HFFc6 (cell line): ENCODE results near the gene UQCC5. TPM values are rescaled to one million over a fixed set of nuclear protein-coding genes. Genes with fewer than 3 reads are reported as not detected.

ENCODE experiments used
- DNase-seq: peaks from one replicate; pipeline ENCODE4 v3.0.0-alpha.2; 2018
- H3K27ac Mint-ChIP-seq: 2 replicates; pipeline ENCODE4 v1.8.0; 2020; ENCODE audit warnings: mild to moderate bottlenecking, mixed read lengths
- H3K27me3 Mint-ChIP-seq: 2 replicates; pipeline ENCODE4 v1.8.0; 2021; ENCODE audit warnings: mild to moderate bottlenecking, moderate library complexity, mixed read lengths; ENCODE audit not compliant: insufficient read depth
- H3K36me3 Mint-ChIP-seq: 2 replicates; pipeline ENCODE4 v1.8.0; 2021; ENCODE audit warnings: low read depth, mixed read lengths
- H3K4me1 Mint-ChIP-seq: 2 replicates; pipeline ENCODE4 v1.8.0; 2020; ENCODE audit warnings: low read depth, mixed read lengths
- H3K4me3 Mint-ChIP-seq: 2 replicates; pipeline ENCODE4 v1.8.0; 2020; ENCODE audit warnings: mild to moderate bottlenecking, moderate library complexity, mixed read lengths
- H3K9me3 Mint-ChIP-seq: 2 replicates; pipeline ENCODE4 v1.8.0; 2020; ENCODE audit warnings: mild to moderate bottlenecking, mixed read lengths
- CTCF ChIP-seq: fragments of 200-600 bp; sonication (generic); IDR thresholded peaks from 2 replicates; pipeline ENCODE4 v1.5.0; 2021; ENCODE audit warnings: antibody characterized with exemption, mild to moderate bottlenecking
- total RNA-seq, 6 experiments: library from RNA; stranded (reverse); fragmentation: NEBNext Ultra II Directional; extraction: Animal tissue kit (Norgen Biotek cat#: 25700); gene quantifications; 2 replicates in 1 of 6; 3 replicates in 5 of 6; pipeline ENCODE4 v1.2.3, GENCODE V29; 2021

The UQCC5 gene
- total RNA-seq, 6 experiments from 2014 or later, result 22.2 to 38.4 (median 28.3) TPM

- Mint-ChIP-seq H3K9me3 (no peaks in the 10 kb centered on the region), H3K27me3 (no peaks in the 10 kb centered on the region; the same call in 1 of the 2 replicates), H3K36me3 (peaks cover 18% of the 10 kb centered on the region), H3K4me1 (peaks cover 29% of the 10 kb centered on the region), H3K4me3 (no peak overlapping the region), H3K27ac (0 out of 2 replicates have a peak overlapping the region, but pooled peaks have one; percentile 38)
- TF ChIP-seq CTCF, result no peak
- no peak for DNase-seq
Observed at GRCh38 chr3:52554026-52554755, 17.8 kb downstream of the UQCC5 start.

GRCh38 chr3:52555056-52555455, 18.7 kb downstream of the UQCC5 start:
- H3K27me3 Mint-ChIP-seq, result no peaks in the 10 kb centered on the region; the same call in 1 of the 2 replicates
- TF ChIP-seq CTCF, result no peak
- DNase-seq, result no peak
- no peaks in the 10 kb centered on the region for H3K9me3 Mint-ChIP-seq
- no peak overlapping the region for H3K4me3 Mint-ChIP-seq
- H3K27ac Mint-ChIP-seq, result peak overlapping the region; percentile 40
- peaks cover 20% of the 10 kb centered on the region for H3K36me3 Mint-ChIP-seq
- H3K4me1 Mint-ChIP-seq, result peaks cover 31% of the 10 kb centered on the region

- H3K27ac Mint-ChIP-seq, result peak overlapping the region; percentile 44
- TF ChIP-seq CTCF, result no peak
- no peaks in the 10 kb centered on the region; the same call in 1 of the 2 replicates for H3K27me3 Mint-ChIP-seq
- no peaks in the 10 kb centered on the region for H3K9me3 Mint-ChIP-seq
- H3K4me1 Mint-ChIP-seq, result peaks cover 41% of the 10 kb centered on the region
- H3K36me3 Mint-ChIP-seq, result peaks cover 24% of the 10 kb centered on the region
- no peak for DNase-seq
- no peak overlapping the region for H3K4me3 Mint-ChIP-seq
Observed at GRCh38 chr3:52557011-52557960, 20.9 kb downstream of the UQCC5 start.

- TF ChIP-seq CTCF, result no peak
- H3K4me1 Mint-ChIP-seq, result peaks cover 40% of the 10 kb centered on the region
- no peak overlapping the region for H3K4me3 Mint-ChIP-seq
- no peaks in the 10 kb centered on the region for H3K9me3 Mint-ChIP-seq
- H3K36me3 Mint-ChIP-seq, result peaks cover 34% of the 10 kb centered on the region
- no peaks in the 10 kb centered on the region; the same call in 1 of the 2 replicates for H3K27me3 Mint-ChIP-seq
- no peak overlapping the region for H3K27ac Mint-ChIP-seq
- DNase-seq, result no peak
Observed at GRCh38 chr3:52558436-52558835, 22.0 kb downstream of the UQCC5 start.

- H3K9me3 Mint-ChIP-seq, result no peaks in the 10 kb centered on the region
- no peak overlapping the region for H3K4me3 Mint-ChIP-seq
- DNase-seq, result no peak
- peaks cover 29% of the 10 kb centered on the region for H3K4me1 Mint-ChIP-seq
- TF ChIP-seq CTCF, result no peak
- H3K27me3 Mint-ChIP-seq, result no peaks in the 10 kb centered on the region; the same call in 1 of the 2 replicates
- peaks cover 31% of the 10 kb centered on the region for H3K36me3 Mint-ChIP-seq
- peak overlapping the region; percentile 30; the same call in 1 of the 2 replicates for H3K27ac Mint-ChIP-seq
Observed at GRCh38 chr3:52561028-52561747, 24.8 kb downstream of the UQCC5 start.
